Epithelial cell of proximal tubule (primary cell): Measurements from ENCODE around the gene PFDN5. TPM values are rescaled to one million over a fixed set of nuclear protein-coding genes. Genes with fewer than 3 reads are reported as not detected.

Source experiments
- DNase-seq: peaks from one replicate; pipeline ENCODE4 v3.0.0-alpha.2; 2011; ENCODE audit warnings: low read depth
- H3K4me3 ChIP-seq: 2 replicates; pipeline ENCODE4 v1.5.1; 2011; ENCODE audit warnings: low read depth, mild to moderate bottlenecking, low read length
- CTCF ChIP-seq: conservative IDR thresholded peaks from 2 replicates; pipeline ENCODE4 v1.5.1; 2012; ENCODE audit warnings: low read depth, mild to moderate bottlenecking, low read length
- total RNA-seq: library from RNA; depleted of rRNA; stranded (reverse); fragments of >200 nt; gene quantifications from 2 replicates; pipeline ENCODE4 v1.2.3, GENCODE V29; 2015

The PFDN5 gene
- total RNA-seq, 1 donor from 2014 or later, result 443 TPM

- DNase-seq, result no peak
- no peak overlapping the region for H3K4me3 ChIP-seq
- TF ChIP-seq CTCF, result no peak
Observed at GRCh38 chr12:53258541-53259539, 36.5 kb upstream of the PFDN5 start.

- no peak for TF ChIP-seq CTCF
- DNase-seq, result no peak
- no peak overlapping the region for H3K4me3 ChIP-seq
Observed at GRCh38 chr12:53259891-53260290, 35.5 kb upstream of the PFDN5 start.

GRCh38 chr12:53265783-53266182, 29.6 kb upstream of the PFDN5 start:
- no peak for DNase-seq
- H3K4me3 ChIP-seq, result no peak overlapping the region
- TF ChIP-seq CTCF, result no peak

- H3K4me3 ChIP-seq, result peak overlapping the region; percentile 65
- no peak for DNase-seq
- TF ChIP-seq CTCF, result no peak
Observed at GRCh38 chr12:53267306-53267998, 27.9 kb upstream of the PFDN5 start.

DNA sequence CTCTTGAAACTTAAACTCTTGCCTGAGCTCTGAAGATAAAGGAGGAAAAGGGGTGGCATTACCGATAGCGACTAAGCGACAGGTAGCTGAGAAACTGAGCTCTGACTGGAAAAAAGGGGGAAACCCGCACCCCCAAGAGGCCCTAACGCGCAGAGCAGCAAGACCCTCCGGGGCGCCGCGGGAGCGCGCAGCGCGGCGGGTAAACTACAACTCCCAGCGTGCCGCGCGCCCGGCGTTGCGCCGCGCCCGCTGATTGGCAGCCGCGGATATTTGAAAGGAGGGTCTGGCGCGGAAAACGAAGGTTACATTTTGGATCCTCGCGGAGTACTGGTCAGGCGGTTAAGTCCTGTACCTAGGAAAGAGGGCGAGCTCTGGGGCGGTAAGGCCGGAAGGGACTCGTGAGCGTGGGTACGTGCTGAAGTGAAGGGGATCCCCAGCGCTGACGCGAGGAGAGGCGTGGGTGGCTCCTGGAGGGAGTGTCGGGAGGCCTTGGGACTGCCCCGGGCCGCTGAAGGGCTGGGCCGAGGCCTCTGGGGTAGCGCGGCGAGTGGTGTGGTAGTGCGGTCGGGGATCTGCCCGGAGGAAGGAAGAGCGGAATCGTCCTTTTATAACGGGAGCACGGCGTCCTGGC, 27.2 kb upstream of the PFDN5 start, which contains the start of gene ESPL1:
Gene ESPL1, plus strand, starts transcription at position 301 of the 631 bp plus-strand sequence. CDS start 468 bp downstream, outside the sequence.
- DNase-seq, result no peak
- H3K4me3 ChIP-seq, result peak within 1 kb of the TSS; percentile 65
- peak; percentile 27 for TF ChIP-seq CTCF

DNA sequence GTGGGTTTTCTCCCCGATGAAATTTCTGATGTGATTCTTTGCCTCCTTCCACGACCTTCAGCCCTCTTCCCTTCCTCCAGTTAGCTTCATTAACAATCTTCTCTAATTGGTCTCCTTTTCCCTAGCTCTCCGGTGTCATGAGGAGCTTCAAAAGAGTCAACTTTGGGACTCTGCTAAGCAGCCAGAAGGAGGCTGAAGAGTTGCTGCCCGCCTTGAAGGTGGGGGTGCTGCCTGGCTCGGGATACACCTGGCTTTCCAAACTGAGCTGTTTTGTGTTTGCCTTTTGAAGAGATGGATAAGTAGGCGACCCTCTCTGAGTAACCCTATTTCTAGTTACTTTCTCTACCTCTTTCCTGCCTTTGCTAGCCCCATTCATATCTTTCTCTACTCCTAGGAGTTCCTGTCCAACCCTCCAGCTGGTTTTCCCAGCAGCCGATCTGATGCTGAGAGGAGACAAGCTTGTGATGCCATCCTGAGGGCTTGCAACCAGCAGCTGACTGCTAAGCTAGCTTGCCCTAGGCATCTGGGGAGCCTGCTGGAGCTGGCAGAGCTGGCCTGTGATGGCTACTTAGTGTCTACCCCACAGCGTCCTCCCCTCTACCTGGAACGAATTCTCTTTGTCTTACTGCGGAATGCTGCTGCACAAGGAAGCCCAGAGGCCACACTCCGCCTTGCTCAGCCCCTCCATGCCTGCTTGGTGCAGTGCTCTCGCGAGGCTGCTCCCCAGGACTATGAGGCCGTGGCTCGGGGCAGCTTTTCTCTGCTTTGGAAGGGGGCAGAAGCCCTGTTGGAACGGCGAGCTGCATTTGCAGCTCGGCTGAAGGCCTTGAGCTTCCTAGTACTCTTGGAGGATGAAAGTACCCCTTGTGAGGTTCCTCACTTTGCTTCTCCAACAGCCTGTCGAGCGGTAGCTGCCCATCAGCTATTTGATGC, 26.4 kb upstream of the PFDN5 start:
- TF ChIP-seq CTCF, result no peak
- no peak for DNase-seq
- peak overlapping the region; percentile 65 for H3K4me3 ChIP-seq
